CD4-positive, CD25-positive, alpha-beta regulatory T cell (primary cell): ENCODE measurements around the gene PROSER2. TPM values are rescaled to one million over a fixed set of nuclear protein-coding genes. Genes with fewer than 3 reads are reported as not detected.

ENCODE experiments used
- ATAC-seq, 2 donors: fragments of 150-1000 bp; cut with Tn5 transposase; one replicate each; pipeline ENCODE4 v1.10.0; 2021; ENCODE audit warnings: low read depth in 2 of 2, moderate number of reproducible peaks in 2 of 2, moderate library complexity in 1 of 2
- DNase-seq, 3 donors: peaks; one replicate each; pipeline versions ENCODE4 v3.0.0 to v3.0.0-alpha.2; 2012 to 2022; ENCODE audit warnings: mixed read lengths in 1 of 3
- H3K27ac ChIP-seq: one replicate; pipeline ENCODE4 v1.7.0; 2013; ENCODE audit warnings: mild to moderate bottlenecking, low read length; ENCODE audit not compliant: insufficient read depth, poor library complexity, severe bottlenecking
- H3K27me3 ChIP-seq: one replicate; pipeline ENCODE4 v1.7.0; 2013; ENCODE audit warnings: low read length; ENCODE audit not compliant: control insufficient read depth, insufficient read depth
- H3K36me3 ChIP-seq: one replicate; pipeline ENCODE4 v1.7.0; 2013; ENCODE audit warnings: mild to moderate bottlenecking, low read length, moderate library complexity; ENCODE audit not compliant: control insufficient read depth, insufficient read depth
- H3K4me1 ChIP-seq: 2 replicates; pipeline ENCODE4 v1.7.0; 2013; ENCODE audit warnings: mild to moderate bottlenecking, low read length; ENCODE audit not compliant: insufficient read depth, control insufficient read depth, poor library complexity, severe bottlenecking
- H3K4me3 ChIP-seq: one replicate; pipeline ENCODE4 v1.7.0; 2013; ENCODE audit warnings: low read depth, mild to moderate bottlenecking, low read length, moderate library complexity
- H3K9me3 ChIP-seq, 2 experiments: 1 replicate in 1 of 2; 2 replicates in 1 of 2; pipeline ENCODE4 v1.7.0; 2013; ENCODE audit warnings: low read length in 2 of 2, mild to moderate bottlenecking in 1 of 2, moderate library complexity in 1 of 2; ENCODE audit not compliant: control insufficient read depth in 2 of 2
- H3K27ac Mint-ChIP-seq, 3 donors: one replicate each; pipeline ENCODE4 v1.8.0; 2020 to 2022; ENCODE audit warnings: mild to moderate bottlenecking in 3 of 3, mixed read lengths in 3 of 3, moderate library complexity in 2 of 3
- H3K27me3 Mint-ChIP-seq: one replicate; pipeline ENCODE4 v1.8.0; 2022; ENCODE audit warnings: mild to moderate bottlenecking, mixed read lengths
- H3K36me3 Mint-ChIP-seq: one replicate; pipeline ENCODE4 v1.8.0; 2020; ENCODE audit warnings: mixed read lengths
- H3K4me1 Mint-ChIP-seq, 4 donors: one replicate each; pipeline ENCODE4 v1.8.0; 2020 to 2022; ENCODE audit warnings: mixed read lengths in 4 of 4, mild to moderate bottlenecking in 1 of 4
- H3K4me3 Mint-ChIP-seq, 4 donors: one replicate each; pipeline ENCODE4 v1.8.0; 2020 to 2022; ENCODE audit warnings: mild to moderate bottlenecking in 4 of 4, mixed read lengths in 4 of 4, moderate library complexity in 3 of 4
- H3K9me3 Mint-ChIP-seq, 7 donors: one replicate each; pipeline ENCODE4 v1.8.0; 2020 to 2022; ENCODE audit warnings: mixed read lengths in 7 of 7, mild to moderate bottlenecking in 3 of 7, moderate library complexity in 2 of 7
- polyA plus RNA-seq, 4 donors: library from polyadenylated mRNA; unstranded; fragments of 300-500 nt; fragmentation: Illumina TruSeq; gene quantifications; one replicate each; pipeline ENCODE4 v1.2.3, GENCODE V29; 2021
- total RNA-seq: library from RNA; stranded (reverse); gene quantifications from one replicate; pipeline ENCODE4 v1.2.3, GENCODE V29; 2022

The PROSER2 gene
- total and polyA plus RNA-seq, 5 donors from 2014 or later, result 0.25 to 1.3 (median 0.65) TPM; not detected in 2

- no peak overlapping the region for H3K27ac ChIP-seq
- Mint-ChIP-seq H3K4me1 (no peaks in the 10 kb centered on the region), H3K36me3 (no peaks in the 10 kb centered on the region), H3K9me3 (peaks cover 0 to 2% (median 0%) of the 10 kb centered on the region in 7 donors), H3K4me3 (no peak overlapping the region), H3K27me3 (peaks cover 46% of the 10 kb centered on the region), H3K27ac (no peak overlapping the region)
- no peak overlapping the region for H3K4me3 ChIP-seq
- no peaks in the 10 kb centered on the region for H3K36me3 ChIP-seq
- no peaks in the 10 kb centered on the region for H3K4me1 ChIP-seq
- ATAC-seq (no peak), DNase-seq (no peak)
- H3K27me3 ChIP-seq, result peaks cover 8% of the 10 kb centered on the region
- H3K9me3 ChIP-seq, result no peaks in the 10 kb centered on the region
Measured at GRCh38 chr10:11830836-11831519, 7.8 kb downstream of the PROSER2 start.

DNA sequence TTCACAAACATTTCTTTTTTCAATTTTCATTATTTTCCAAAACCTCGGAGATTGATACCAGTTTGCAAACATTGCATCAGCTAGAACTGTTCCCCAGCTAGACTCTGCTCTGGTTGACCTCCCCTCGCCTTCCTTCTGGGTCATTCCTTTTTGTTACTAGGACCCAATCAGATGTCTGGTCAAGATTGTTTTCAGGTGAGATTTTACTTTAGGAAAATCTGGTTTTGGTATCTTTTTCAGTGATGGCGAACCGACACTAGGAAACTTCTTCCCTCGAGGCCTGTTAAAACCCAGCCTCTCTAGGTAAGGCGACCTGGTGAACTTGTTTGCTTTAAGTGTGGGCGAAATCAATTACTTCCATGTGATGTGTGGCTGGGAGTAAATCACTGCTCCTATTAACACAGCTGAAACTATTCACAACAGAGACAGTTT lies 8.4 kb downstream of the PROSER2 start:
- no peaks in the 10 kb centered on the region for H3K36me3 Mint-ChIP-seq
- H3K4me3 Mint-ChIP-seq, result no peak overlapping the region
- Histone ChIP-seq H3K36me3 (no peaks in the 10 kb centered on the region), H3K27ac (no peak overlapping the region), H3K9me3 (no peaks in the 10 kb centered on the region), H3K4me3 (no peak overlapping the region), H3K27me3 (peaks cover 8% of the 10 kb centered on the region), H3K4me1 (no peaks in the 10 kb centered on the region)
- ATAC-seq (no peak), DNase-seq (no peak)
- H3K27me3 Mint-ChIP-seq, result peaks cover 47% of the 10 kb centered on the region
- no peaks in the 10 kb centered on the region for H3K4me1 Mint-ChIP-seq
- H3K27ac Mint-ChIP-seq, result no peak overlapping the region
- H3K9me3 Mint-ChIP-seq, result peaks cover 0 to 2% (median 0%) of the 10 kb centered on the region in 7 donors

DNA sequence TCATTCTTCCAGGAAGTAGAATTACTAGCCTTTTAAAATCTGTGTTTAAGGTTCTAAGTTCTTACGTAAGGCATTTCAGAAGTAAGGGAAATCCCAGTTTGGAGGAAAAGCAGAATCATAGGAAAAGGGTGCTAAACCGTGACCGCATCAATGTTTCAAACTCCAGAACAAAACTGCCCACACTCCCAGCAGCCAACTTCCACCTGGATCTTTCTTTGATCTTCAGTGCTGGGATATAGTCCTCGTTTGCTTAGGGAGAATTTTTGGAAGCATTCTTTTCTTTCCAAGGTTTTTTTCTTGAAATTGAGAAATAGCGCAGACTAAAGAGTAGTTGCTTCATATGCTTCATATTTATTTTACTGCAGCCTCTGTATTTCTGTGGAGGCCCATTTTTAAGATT lies 8.9 kb downstream of the PROSER2 start:
- Mint-ChIP-seq H3K9me3 (peaks cover 0 to 2% (median 0%) of the 10 kb centered on the region in 7 donors), H3K4me3 (no peak overlapping the region), H3K27ac (no peak overlapping the region), H3K27me3 (peaks cover 48% of the 10 kb centered on the region), H3K36me3 (no peaks in the 10 kb centered on the region), H3K4me1 (no peaks in the 10 kb centered on the region)
- H3K4me3 ChIP-seq, result no peak overlapping the region
- H3K27me3 ChIP-seq, result peaks cover 8% of the 10 kb centered on the region
- no peak overlapping the region for H3K27ac ChIP-seq
- no peaks in the 10 kb centered on the region for H3K36me3 ChIP-seq
- ATAC-seq (no peak), DNase-seq (no peak)
- H3K9me3 ChIP-seq, result no peaks in the 10 kb centered on the region
- no peaks in the 10 kb centered on the region for H3K4me1 ChIP-seq

- H3K27me3 ChIP-seq, result peaks cover 11% of the 10 kb centered on the region
- ATAC-seq (no peak), DNase-seq (no peak)
- Mint-ChIP-seq H3K27ac (no peak overlapping the region), H3K4me3 (no peak overlapping the region), H3K36me3 (no peaks in the 10 kb centered on the region), H3K27me3 (peaks cover 44% of the 10 kb centered on the region), H3K9me3 (peaks cover 0 to 2% (median 0%) of the 10 kb centered on the region in 7 donors), H3K4me1 (peaks cover 0 to 10% (median 4%) of the 10 kb centered on the region in 4 donors)
- H3K27ac ChIP-seq, result no peak overlapping the region
- no peaks in the 10 kb centered on the region for H3K36me3 ChIP-seq
- no peaks in the 10 kb centered on the region for H3K9me3 ChIP-seq
- peaks cover 6% of the 10 kb centered on the region for H3K4me1 ChIP-seq
- no peak overlapping the region for H3K4me3 ChIP-seq
Measured at GRCh38 chr10:11835061-11835460, 11.9 kb downstream of the PROSER2 start.

GRCh38 chr10:11835704-11836103 lies 12.5 kb downstream of the PROSER2 start:
- Mint-ChIP-seq H3K27me3 (peaks cover 43% of the 10 kb centered on the region), H3K9me3 (peaks cover 0 to 2% (median 0%) of the 10 kb centered on the region in 7 donors), H3K4me1 (peaks cover 0 to 10% (median 4%) of the 10 kb centered on the region in 4 donors), H3K36me3 (no peaks in the 10 kb centered on the region), H3K27ac (no peak overlapping the region), H3K4me3 (no peak overlapping the region)
- ATAC-seq, result no peak
- no peaks in the 10 kb centered on the region for H3K9me3 ChIP-seq
- no peaks in the 10 kb centered on the region for H3K36me3 ChIP-seq
- peaks cover 6% of the 10 kb centered on the region for H3K4me1 ChIP-seq
- no peak for DNase-seq
- no peak overlapping the region for H3K27ac ChIP-seq
- H3K27me3 ChIP-seq, result peaks cover 8% of the 10 kb centered on the region
- H3K4me3 ChIP-seq, result no peak overlapping the region

DNA sequence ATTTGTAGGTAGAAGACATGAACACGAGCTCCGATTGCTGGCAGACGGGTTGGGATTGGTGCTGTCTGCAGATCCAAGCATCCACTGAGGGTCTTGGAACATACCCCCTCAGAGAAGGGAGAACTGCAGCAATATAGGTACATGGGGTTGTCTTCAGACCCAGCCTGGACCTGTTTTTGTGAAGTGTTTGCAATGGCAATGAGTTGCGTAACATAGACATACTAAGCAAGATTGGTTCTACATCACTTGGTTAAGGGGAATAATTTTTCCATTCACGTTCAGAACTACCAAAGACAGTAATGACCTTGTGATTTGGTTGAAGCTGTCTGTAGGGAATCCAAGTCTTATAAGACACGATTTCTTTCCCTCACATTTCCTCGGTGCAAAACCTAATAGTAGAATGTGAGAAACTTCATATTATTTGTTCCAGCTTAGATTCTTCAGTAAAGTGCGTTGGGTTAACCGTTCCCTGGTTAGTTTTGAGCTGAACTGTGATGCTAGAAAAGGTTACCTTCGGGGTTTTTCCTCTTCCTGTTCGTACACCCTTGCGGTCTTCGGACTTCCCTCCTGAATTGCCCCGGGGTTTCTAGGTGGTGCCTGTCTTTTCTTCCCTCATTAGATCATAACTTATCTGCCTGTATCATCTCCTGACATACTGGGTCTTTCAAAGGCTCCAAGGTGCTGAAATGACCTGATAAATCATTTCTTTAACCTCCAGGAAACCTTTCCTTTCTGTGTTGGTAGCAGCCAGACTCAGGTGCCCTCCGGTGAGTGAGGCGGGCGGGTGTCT lies 14.4 kb downstream of the PROSER2 start:
- peaks cover 6% of the 10 kb centered on the region for H3K4me1 ChIP-seq
- no peaks in the 10 kb centered on the region for H3K36me3 ChIP-seq
- H3K4me1 Mint-ChIP-seq, result peaks cover 0 to 10% (median 4%) of the 10 kb centered on the region in 4 donors
- H3K9me3 Mint-ChIP-seq, result peaks cover 0 to 1% (median 0%) of the 10 kb centered on the region in 7 donors
- no peak overlapping the region for H3K4me3 ChIP-seq
- H3K36me3 Mint-ChIP-seq, result no peaks in the 10 kb centered on the region
- peak overlapping the region in 1 of 3 donors; percentile 8 for H3K27ac Mint-ChIP-seq
- ATAC-seq (no peak), DNase-seq (peak in 1 of 3 donors; percentile 4)
- H3K27ac ChIP-seq, result no peak overlapping the region
- no peaks in the 10 kb centered on the region for H3K9me3 ChIP-seq
- peaks cover 38% of the 10 kb centered on the region for H3K27me3 Mint-ChIP-seq
- peaks cover 6% of the 10 kb centered on the region for H3K27me3 ChIP-seq
- H3K4me3 Mint-ChIP-seq, result no peak overlapping the region

GRCh38 chr10:11838298-11838852 lies 15.2 kb downstream of the PROSER2 start:
- H3K27ac Mint-ChIP-seq, result no peak overlapping the region

More at GRCh38 chr10:11838298-11838852, 15.2 kb downstream of the PROSER2 start:
- Mint-ChIP-seq H3K27me3 (peaks cover 37% of the 10 kb centered on the region), H3K4me3 (no peak overlapping the region), H3K9me3 (peaks cover 0 to 1% (median 0%) of the 10 kb centered on the region in 7 donors), H3K36me3 (no peaks in the 10 kb centered on the region), H3K4me1 (peaks cover 0 to 10% (median 4%) of the 10 kb centered on the region in 4 donors)
- no peaks in the 10 kb centered on the region for H3K36me3 ChIP-seq
- H3K4me1 ChIP-seq, result peaks cover 6% of the 10 kb centered on the region
- peaks cover 6% of the 10 kb centered on the region for H3K27me3 ChIP-seq
- no peak overlapping the region for H3K4me3 ChIP-seq
- H3K27ac ChIP-seq, result no peak overlapping the region
- no peak for DNase-seq
- no peaks in the 10 kb centered on the region for H3K9me3 ChIP-seq
- ATAC-seq, result no peak
